ENCODE data around the gene MMP15.

DNA sequence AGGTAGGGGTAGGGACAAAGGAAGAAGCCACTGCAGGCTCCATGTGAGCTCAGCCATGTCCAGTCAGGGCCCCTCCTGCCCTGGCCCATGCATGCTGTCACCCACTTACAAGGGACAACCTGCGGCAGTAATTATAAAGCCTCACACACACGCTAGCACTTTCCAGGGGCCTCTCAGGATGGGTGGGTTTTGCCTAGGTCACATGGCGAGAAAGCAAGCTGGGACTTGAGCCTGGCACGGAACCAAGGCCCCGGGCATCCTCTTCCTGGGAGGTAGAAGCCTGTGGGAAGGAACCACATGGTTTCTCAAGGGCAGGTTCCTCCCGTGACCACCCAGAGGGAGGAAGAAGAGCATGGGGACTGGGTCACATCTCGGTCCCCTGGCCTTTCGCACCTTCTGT lies 32.1 kb upstream of the MMP15 start:
- TF ChIP-seq, protein P1, sequence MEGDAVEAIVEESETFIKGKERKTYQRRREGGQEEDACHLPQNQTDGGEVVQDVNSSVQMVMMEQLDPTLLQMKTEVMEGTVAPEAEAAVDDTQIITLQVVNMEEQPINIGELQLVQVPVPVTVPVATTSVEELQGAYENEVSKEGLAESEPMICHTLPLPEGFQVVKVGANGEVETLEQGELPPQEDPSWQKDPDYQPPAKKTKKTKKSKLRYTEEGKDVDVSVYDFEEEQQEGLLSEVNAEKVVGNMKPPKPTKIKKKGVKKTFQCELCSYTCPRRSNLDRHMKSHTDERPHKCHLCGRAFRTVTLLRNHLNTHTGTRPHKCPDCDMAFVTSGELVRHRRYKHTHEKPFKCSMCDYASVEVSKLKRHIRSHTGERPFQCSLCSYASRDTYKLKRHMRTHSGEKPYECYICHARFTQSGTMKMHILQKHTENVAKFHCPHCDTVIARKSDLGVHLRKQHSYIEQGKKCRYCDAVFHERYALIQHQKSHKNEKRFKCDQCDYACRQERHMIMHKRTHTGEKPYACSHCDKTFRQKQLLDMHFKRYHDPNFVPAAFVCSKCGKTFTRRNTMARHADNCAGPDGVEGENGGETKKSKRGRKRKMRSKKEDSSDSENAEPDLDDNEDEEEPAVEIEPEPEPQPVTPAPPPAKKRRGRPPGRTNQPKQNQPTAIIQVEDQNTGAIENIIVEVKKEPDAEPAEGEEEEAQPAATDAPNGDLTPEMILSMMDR (IDR thresholded peaks at IDR 0.05; ENCODE audit: borderline replicate concordance, extremely low read depth, low read length, poor library complexity, severe bottlenecking) = no peak
- no peak for TF ChIP-seq EZH2 (IDR thresholded peaks at IDR 0.05; ENCODE audit: borderline replicate concordance, low read depth, low read length, severe bottlenecking)

Measured in DND-41 (cell line).